Stomach (tissue), 4 donors: ENCODE results near the gene ATP6V1B1.

Experiments used
- CTCF ChIP-seq, 7 experiments: fragments of 450-650 bp in 4 of 7; fragments of 200-600 bp in 3 of 7; sonication (generic) in 3 of 7; IDR thresholded peaks; one replicate each; pipeline ENCODE4 v1.5.1; 2016 to 2019; ENCODE audit warnings: antibody characterized with exemption in 7 of 7, control low read depth in 2 of 7, mild to moderate bottlenecking in 1 of 7
- EP300 ChIP-seq: sonication (generic); formaldehyde crosslinking; IDR thresholded peaks from one replicate; pipeline ENCODE4 v1.6.1; 2017; ENCODE audit warnings: antibody characterized with exemption
- POLR2A ChIP-seq, 4 donors: fragments of 450-650 bp; IDR thresholded peaks; one replicate each; pipeline ENCODE4 v1.6.1; 2016; ENCODE audit warnings: antibody characterized with exemption in 4 of 4, control low read depth in 2 of 4, mild to moderate bottlenecking in 1 of 4, moderate library complexity in 1 of 4
- POLR2AphosphoS5 ChIP-seq, 3 donors: sonication (generic); formaldehyde crosslinking; IDR thresholded peaks; one replicate each; pipeline ENCODE4 v1.6.1; 2016; ENCODE audit warnings: antibody characterized with exemption in 3 of 3

GRCh38 chr2:70942396-70943204, 6.9 kb downstream of the ATP6V1B1 start:
- TF ChIP-seq CTCF (IDR thresholded peaks at IDR 0.05): no peak
- TF ChIP-seq POLR2AphosphoS5 (IDR thresholded peaks at IDR 0.05): no peak
- no peak for TF ChIP-seq POLR2A (IDR thresholded peaks at IDR 0.05)
- no peak for TF ChIP-seq EP300
